Measurements from ENCODE around the gene ECE1. TPM values are rescaled to one million over a fixed set of nuclear protein-coding genes. Genes with fewer than 3 reads are reported as not detected.

The ECE1 gene
- total and polyA plus RNA-seq, 2 donors (not counting 3 experiments of a cell fraction or from before 2014, with no cell fraction given) = 437 to 562 TPM

GRCh38 chr1:21333824-21334213 is 43.6 kb upstream of the ECE1 start:
- FAIRE-seq (no peak), DNase-seq (ENCODE audit: low read depth, low spot score) (no peak)
- Histone ChIP-seq H3K9me1 (replicated peaks; ENCODE audit: control insufficient read depth, extremely low read depth, insufficient read depth, low read length) (no peaks in the 10 kb centered on the region), H3K4me3 (replicated peaks in 1 of 3; ENCODE audit: insufficient read depth in 1 of 3, low read depth in 1 of 3, low read length in 3 of 3) (no peak overlapping the region), H4K20me1 (replicated peaks; ENCODE audit: control insufficient read depth, extremely low read depth, insufficient read depth, low read length) (no peaks in the 10 kb centered on the region), H3K27ac (ENCODE audit: insufficient read depth, low read depth, low read length) (peak overlapping the region; percentile 81), H3K4me2 (ENCODE audit: insufficient read depth, low read length) (peak overlapping the region; percentile 54), H3K36me3 (ENCODE audit: control insufficient read depth in 2 of 2, extremely low read depth in 1 of 2, insufficient read depth in 2 of 2, low read length in 2 of 2) (peaks cover 0 to 4% of the 10 kb centered on the region in 2 experiments), H3K4me1 (ENCODE audit: control insufficient read depth, extremely low read depth, insufficient read depth, low read length) (peaks cover 67% of the 10 kb centered on the region), H3K79me2 (ENCODE audit: control insufficient read depth, insufficient read depth, low read length) (peaks cover 89% of the 10 kb centered on the region), H3K9ac (replicated peaks; ENCODE audit: extremely low read depth, insufficient read depth, low read length) (peak overlapping the region; percentile 33), H2AFZ (ENCODE audit: low read depth, low read length) (no peak overlapping the region), H3K27me3 (ENCODE audit: control insufficient read depth in 2 of 2, insufficient read depth in 2 of 2, low read length in 2 of 2) (no peaks in the 10 kb centered on the region), H3K9me3 (replicated peaks; ENCODE audit: control insufficient read depth, insufficient read depth, low read length) (no peaks in the 10 kb centered on the region)
- BruUV-seq (replicated peaks) = no TSS peak
- CTCF ChIA-PET = interaction anchor here (0.7 to 4.7 kb wide), 17 partner anchors 9 to 102 kb away, joined by 3 to 55 read pairs (median 6); no protein-coding TSS in a partner anchor
- TF ChIP-seq FOS (IDR thresholded peaks at IDR 0.05; ENCODE audit: borderline replicate concordance, insufficient read depth, low read length) (no peak), CTCF (IDR thresholded peaks at IDR 0.05; ENCODE audit: extremely low read depth in 1 of 2, insufficient read depth in 1 of 2, low read depth in 1 of 2, low read length in 2 of 2) (no peak), EZH2 (IDR thresholded peaks at IDR 0.05; ENCODE audit: borderline replicate concordance, low read depth, low read length, severe bottlenecking) (no peak), JUN (IDR thresholded peaks at IDR 0.05; ENCODE audit: borderline replicate concordance, insufficient read depth, insufficient read length, low read depth) (no peak)
- dilution Hi-C loops (cut with MboI; ENCODE audit: extremely low pct_ligation_motif_present, low sequenced_read_pairs) = no loop called here
- intact Hi-C loops (cut with micrococcal nuclease) = loop anchor here (1.0 to 2.0 kb wide), 6 partner anchors 10 to 79 kb away; no protein-coding TSS in a partner anchor
- POLR2A ChIA-PET = interaction anchor here (0.9 kb wide), 1 partner anchor 9 kb away, joined by 4 read pairs; no protein-coding TSS in a partner anchor
